ENCODE data around the gene CCL27.

Gene CCL27

DNA sequence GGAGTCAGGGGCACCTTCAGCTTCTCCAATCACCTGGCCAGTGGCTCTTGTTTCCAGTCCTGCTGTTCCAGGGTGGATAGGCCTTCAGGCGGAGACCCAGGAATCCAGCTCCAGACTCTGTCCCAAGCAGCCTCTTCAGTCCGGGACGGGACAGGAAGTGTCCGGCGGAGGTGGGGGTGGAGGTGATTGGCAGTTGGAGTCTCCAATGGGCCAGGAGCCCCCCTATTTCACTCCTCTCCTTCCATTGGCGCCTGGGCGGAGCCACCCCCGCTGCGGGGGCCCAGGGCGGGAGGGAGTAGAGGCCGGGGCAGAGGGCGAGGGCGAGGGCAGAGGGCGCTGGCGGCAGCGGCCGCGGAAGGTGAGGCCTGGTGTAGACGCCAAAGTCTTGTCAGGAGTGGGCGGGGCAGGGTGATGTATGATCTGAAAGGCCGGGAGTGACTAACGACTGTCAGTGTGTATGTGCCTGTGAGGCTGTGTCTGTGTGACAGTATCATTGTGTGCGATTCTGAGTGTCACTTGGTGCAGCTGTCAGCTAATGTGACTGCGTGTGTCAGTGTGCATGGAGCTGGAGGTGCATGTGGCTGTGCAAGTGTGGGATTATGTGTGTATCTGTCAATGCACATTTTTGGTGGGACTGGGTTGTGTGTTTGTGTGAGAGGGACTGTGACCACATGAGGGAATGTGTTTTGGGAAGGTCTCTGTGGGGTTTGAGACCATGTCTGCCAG lies 10.4 kb downstream of the CCL27 start, which contains the start of gene IL11RA:
Gene IL11RA (plus strand): TSS at position 310 of the 726 bp plus-strand sequence. CDS start 3,033 bp downstream, outside the sequence.
- peak; percentile 74 for DNase-seq (ENCODE audit: low read depth)
- TF ChIP-seq, protein P1, sequence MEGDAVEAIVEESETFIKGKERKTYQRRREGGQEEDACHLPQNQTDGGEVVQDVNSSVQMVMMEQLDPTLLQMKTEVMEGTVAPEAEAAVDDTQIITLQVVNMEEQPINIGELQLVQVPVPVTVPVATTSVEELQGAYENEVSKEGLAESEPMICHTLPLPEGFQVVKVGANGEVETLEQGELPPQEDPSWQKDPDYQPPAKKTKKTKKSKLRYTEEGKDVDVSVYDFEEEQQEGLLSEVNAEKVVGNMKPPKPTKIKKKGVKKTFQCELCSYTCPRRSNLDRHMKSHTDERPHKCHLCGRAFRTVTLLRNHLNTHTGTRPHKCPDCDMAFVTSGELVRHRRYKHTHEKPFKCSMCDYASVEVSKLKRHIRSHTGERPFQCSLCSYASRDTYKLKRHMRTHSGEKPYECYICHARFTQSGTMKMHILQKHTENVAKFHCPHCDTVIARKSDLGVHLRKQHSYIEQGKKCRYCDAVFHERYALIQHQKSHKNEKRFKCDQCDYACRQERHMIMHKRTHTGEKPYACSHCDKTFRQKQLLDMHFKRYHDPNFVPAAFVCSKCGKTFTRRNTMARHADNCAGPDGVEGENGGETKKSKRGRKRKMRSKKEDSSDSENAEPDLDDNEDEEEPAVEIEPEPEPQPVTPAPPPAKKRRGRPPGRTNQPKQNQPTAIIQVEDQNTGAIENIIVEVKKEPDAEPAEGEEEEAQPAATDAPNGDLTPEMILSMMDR (IDR thresholded peaks at IDR 0.05; ENCODE audit: control insufficient read depth, extremely low read depth, insufficient read depth) = peak; percentile 33; the same call in 1 of the 2 replicates
- H3K4me3 ChIP-seq (ENCODE audit: low read depth, low read length) = peak within 1 kb of the TSS; percentile 55

DNA sequence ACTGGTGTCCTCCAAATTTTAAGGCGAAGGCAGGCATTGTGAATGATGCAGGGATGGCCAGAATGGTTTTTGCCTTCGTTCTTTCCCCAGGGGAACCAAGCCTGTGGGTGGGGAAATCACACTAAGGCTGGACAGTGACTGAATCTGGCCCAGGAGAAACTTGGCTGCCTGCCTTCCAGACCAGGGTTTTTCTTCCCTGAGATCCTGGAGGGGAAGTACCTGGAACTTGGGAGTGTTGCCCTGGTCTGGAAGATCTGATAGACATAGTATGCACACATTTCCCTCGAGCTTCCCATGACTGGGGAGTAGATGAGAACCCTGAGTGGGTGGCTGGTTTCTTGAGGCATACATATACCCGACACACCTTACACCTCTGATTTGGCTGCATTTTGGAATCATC lies 11.1 kb downstream of the CCL27 start:
- H3K4me3 ChIP-seq (ENCODE audit: low read depth, low read length) = peak overlapping the region; percentile 55
- DNase-seq (ENCODE audit: low read depth) = peak; percentile 45
- TF ChIP-seq, protein P1 (IDR thresholded peaks at IDR 0.05; ENCODE audit: control insufficient read depth, extremely low read depth, insufficient read depth) = no peak

DNA sequence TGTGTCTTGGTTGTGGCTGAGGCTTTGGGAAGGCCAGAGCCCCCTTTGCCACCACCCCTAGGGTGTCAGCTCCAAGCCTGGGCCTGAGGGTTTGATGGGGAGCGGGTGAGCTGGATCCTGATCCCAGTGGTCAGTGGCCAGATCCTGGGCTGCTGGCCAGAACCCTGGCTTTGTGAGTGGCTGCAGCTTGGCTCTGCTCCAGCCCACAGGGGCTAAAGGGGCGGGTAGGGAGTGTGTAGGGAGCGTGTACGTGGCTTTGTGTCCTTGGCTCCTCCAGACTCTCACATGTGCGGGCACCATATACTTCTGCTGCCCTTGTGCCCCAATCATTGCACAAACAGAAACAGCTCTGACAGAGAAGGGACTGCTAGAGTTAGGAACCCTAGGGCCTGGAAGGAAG lies 11.6 kb downstream of the CCL27 start:
- TF ChIP-seq, protein P1 (IDR thresholded peaks at IDR 0.05; ENCODE audit: control insufficient read depth, extremely low read depth, insufficient read depth) = no peak
- no peak overlapping the region; the same call in 1 of the 2 replicates for H3K4me3 ChIP-seq (ENCODE audit: low read depth, low read length)
- no peak for DNase-seq (ENCODE audit: low read depth)

DNA sequence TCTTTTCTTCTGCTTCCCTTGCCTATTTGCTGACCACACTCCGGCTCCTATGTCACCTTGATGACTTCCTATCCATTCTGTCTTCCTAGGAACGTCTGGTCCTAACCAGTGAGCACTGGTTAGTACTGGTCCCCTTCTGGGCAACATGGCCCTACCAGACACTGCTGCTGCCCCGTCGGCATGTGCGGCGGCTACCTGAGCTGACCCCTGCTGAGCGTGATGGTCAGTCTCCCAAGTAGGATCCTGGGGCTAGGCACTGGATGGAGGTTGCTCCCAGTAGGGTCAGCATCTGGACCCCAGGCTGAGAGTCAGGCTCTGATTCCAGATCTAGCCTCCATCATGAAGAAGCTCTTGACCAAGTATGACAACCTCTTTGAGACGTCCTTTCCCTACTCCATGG lies 13.8 kb downstream of the CCL27 start:
- no peak overlapping the region for H3K4me3 ChIP-seq (ENCODE audit: low read depth, low read length)
- TF ChIP-seq, protein P1 (IDR thresholded peaks at IDR 0.05; ENCODE audit: control insufficient read depth, extremely low read depth, insufficient read depth) = no peak
- no peak for DNase-seq (ENCODE audit: low read depth)

DNA sequence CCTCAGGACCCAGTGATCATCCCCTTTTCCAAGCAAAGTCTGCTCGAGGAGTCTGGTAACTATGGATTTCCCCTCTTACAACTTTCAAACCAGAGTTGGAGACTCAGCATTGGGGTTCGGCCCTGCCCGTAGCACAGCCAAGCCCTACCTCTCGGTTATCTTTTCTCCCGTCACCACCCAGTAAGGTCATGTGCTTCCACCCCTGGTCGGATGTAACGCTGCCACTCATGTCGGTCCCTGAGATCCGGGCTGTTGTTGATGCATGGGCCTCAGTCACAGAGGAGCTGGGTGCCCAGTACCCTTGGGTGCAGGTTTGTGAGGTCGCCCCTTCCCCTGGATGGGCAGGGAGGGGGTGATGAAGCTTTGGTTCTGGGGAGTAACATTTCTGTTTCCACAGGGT lies 14.8 kb downstream of the CCL27 start:
- TF ChIP-seq, protein P1 (IDR thresholded peaks at IDR 0.05; ENCODE audit: control insufficient read depth, extremely low read depth, insufficient read depth) = no peak
- H3K4me3 ChIP-seq (ENCODE audit: low read depth, low read length) = peak overlapping the region; percentile 71
- no peak for DNase-seq (ENCODE audit: low read depth)

DNA sequence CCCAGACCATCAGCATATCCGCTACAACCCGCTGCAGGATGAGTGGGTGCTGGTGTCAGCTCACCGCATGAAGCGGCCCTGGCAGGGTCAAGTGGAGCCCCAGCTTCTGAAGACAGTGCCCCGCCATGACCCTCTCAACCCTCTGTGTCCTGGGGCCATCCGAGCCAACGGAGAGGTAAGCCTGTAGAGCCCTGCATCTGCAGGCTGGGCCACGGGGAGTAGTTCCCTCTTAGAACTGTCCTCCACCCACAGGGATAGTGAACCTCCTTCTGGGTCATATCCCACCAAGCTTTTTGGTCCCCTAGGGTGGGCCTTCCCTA lies 15.4 kb downstream of the CCL27 start:
- H3K4me3 ChIP-seq (ENCODE audit: low read depth, low read length) = peak overlapping the region; percentile 71
- TF ChIP-seq, protein P1 (IDR thresholded peaks at IDR 0.05; ENCODE audit: control insufficient read depth, extremely low read depth, insufficient read depth) = no peak
- DNase-seq (ENCODE audit: low read depth) = no peak

Measured in LNCaP clone FGC (cell line).